Measurements from ENCODE around the gene ZNF568. TPM values are rescaled to one million over a fixed set of nuclear protein-coding genes. Genes with fewer than 3 reads are reported as not detected.

Gene ZNF568
- total and polyA plus RNA-seq, 9 of the 15 experiments (the other 6 are each of a cell fraction or from before 2014, with no cell fraction given): 0.04 to 0.36 (median 0.07) TPM; not detected in 1

DNA sequence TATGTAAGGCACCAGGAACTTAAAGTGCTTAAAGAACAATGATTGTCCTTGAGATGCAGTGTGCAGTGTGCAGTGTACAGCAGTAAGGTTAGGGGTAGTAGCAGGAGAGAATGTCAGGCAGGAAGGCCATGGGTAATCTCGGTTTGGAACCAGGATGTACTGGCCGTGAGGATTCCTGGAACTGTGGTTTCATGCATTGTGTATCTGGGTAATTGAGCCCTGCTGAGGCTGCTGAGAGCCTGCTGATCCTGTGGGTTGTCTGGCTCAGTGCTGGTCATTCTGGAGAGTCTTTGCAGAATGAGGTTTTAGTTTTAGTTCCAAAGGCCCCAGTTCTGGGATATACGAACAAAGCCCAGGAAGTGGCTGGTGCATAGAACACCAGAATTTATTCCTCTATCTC, 71.0 kb downstream of the ZNF568 start:
- peaks cover 3% of the 10 kb centered on the region; the same call in 1 of the 2 replicates for H3K9me3 ChIP-seq (replicated peaks; ENCODE audit: control insufficient read depth, insufficient read depth, low read depth, low read length)
- H2AFZ ChIP-seq (ENCODE audit: low read depth, low read length): no peak overlapping the region
- H4K20me1 ChIP-seq (replicated peaks; ENCODE audit: control insufficient read depth, insufficient read depth, low read length): no peaks in the 10 kb centered on the region
- ATAC-seq (no peak), DNase-seq (ENCODE audit: extremely low read depth in 1 of 4, low spot score in 3 of 4) (no peak), FAIRE-seq (no peak)
- BruUV-seq (replicated peaks): no TSS peak
- intact Hi-C loops (cut with micrococcal nuclease) (no loop called here), in situ Hi-C loops (cut with MboI) (no loop called here)
- no peaks in the 10 kb centered on the region for H3K36me3 ChIP-seq (ENCODE audit: control insufficient read depth, insufficient read depth, low read length)
- no peaks in the 10 kb centered on the region for H3K9me1 ChIP-seq (ENCODE audit: control insufficient read depth, insufficient read depth, low read length)
- no peak overlapping the region for H3K27ac ChIP-seq (ENCODE audit: extremely low read depth, low read depth, low read length)
- H3K27me3 ChIP-seq (ENCODE audit: control insufficient read depth in 2 of 2, insufficient read depth in 2 of 2, low read length in 2 of 2): no peaks in the 10 kb centered on the region
- no peak overlapping the region for H3K4me3 ChIP-seq
- ChIA-PET POLR2A (no interaction called here), CTCF (ENCODE audit: low intra/inter-chr PET ratio) (no interaction called here)
- 0% methylated on average over 3 of the region's 3 CpGs for WGBS (ENCODE audit: insufficient coverage, low coverage, missing lambda C conversion rate)
- no peak overlapping the region for H3K4me2 ChIP-seq (ENCODE audit: insufficient read depth, low read length)
- H3K79me2 ChIP-seq (ENCODE audit: control insufficient read depth, insufficient read depth, low read length): no peaks in the 10 kb centered on the region
- no peak overlapping the region for H3K9ac ChIP-seq (ENCODE audit: insufficient read depth in 1 of 2, low read depth in 2 of 2, low read length in 2 of 2)
- H3K4me1 ChIP-seq (replicated peaks in 1 of 2; ENCODE audit: control insufficient read depth in 2 of 2, insufficient read depth in 2 of 2, low read length in 2 of 2): no peaks in the 10 kb centered on the region
- TF ChIP-seq, protein P1, sequence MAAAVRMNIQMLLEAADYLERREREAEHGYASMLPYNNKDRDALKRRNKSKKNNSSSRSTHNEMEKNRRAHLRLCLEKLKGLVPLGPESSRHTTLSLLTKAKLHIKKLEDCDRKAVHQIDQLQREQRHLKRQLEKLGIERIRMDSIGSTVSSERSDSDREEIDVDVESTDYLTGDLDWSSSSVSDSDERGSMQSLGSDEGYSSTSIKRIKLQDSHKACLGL (CRISPR knock-in tag; IDR thresholded peaks at IDR 0.05; ENCODE audit: borderline replicate concordance, poor library complexity, severe bottlenecking): no peak
- no peak for TF ChIP-seq ZSCAN32 (CRISPR knock-in tag; IDR thresholded peaks at IDR 0.05)
- TF ChIP-seq ETS2 (tag; IDR thresholded peaks at IDR 0.05; ENCODE audit: borderline replicate concordance, poor library complexity, severe bottlenecking): no peak
- no peak for TF ChIP-seq ARID1B (IDR thresholded peaks at IDR 0.05)
- TF ChIP-seq ZNF143 (CRISPR knock-in tag; IDR thresholded peaks at IDR 0.05): no peak
- TF ChIP-seq, protein P2, sequence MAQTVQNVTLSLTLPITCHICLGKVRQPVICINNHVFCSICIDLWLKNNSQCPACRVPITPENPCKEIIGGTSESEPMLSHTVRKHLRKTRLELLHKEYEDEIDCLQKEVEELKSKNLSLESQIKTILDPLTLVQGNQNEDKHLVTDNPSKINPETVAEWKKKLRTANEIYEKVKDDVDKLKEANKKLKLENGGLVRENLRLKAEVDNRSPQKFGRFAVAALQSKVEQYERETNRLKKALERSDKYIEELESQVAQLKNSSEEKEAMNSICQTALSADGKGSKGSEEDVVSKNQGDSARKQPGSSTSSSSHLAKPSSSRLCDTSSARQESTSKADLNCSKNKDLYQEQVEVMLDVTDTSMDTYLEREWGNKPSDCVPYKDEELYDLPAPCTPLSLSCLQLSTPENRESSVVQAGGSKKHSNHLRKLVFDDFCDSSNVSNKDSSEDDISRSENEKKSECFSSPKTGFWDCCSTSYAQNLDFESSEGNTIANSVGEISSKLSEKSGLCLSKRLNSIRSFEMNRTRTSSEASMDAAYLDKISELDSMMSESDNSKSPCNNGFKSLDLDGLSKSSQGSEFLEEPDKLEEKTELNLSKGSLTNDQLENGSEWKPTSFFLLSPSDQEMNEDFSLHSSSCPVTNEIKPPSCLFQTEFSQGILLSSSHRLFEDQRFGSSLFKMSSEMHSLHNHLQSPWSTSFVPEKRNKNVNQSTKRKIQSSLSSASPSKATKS (CRISPR knock-in tag; IDR thresholded peaks at IDR 0.05): no peak
- no peak for TF ChIP-seq DPF2 (IDR thresholded peaks at IDR 0.05)
- no peak for TF ChIP-seq SMAD4 (CRISPR knock-in tag; conservative IDR thresholded peaks at IDR 0.05)
- no peak for TF ChIP-seq HDAC6 (IDR thresholded peaks at IDR 0.05; ENCODE audit: low read depth, low read length)
- no peak for TF ChIP-seq ZZZ3 (IDR thresholded peaks at IDR 0.05)
- no peak for TF ChIP-seq JUND (IDR thresholded peaks at IDR 0.05; ENCODE audit: borderline replicate concordance, low read depth, low read length)
- no peak for TF ChIP-seq JUND (tag; IDR thresholded peaks at IDR 0.05; ENCODE audit: borderline replicate concordance, low read depth, low read length)
- no peak for TF ChIP-seq MCM5 (IDR thresholded peaks at IDR 0.05; ENCODE audit: low read depth)
- no peak for TF ChIP-seq NFYB (IDR thresholded peaks at IDR 0.05; ENCODE audit: extremely low read depth, insufficient read length)
- TF ChIP-seq, protein P3, sequence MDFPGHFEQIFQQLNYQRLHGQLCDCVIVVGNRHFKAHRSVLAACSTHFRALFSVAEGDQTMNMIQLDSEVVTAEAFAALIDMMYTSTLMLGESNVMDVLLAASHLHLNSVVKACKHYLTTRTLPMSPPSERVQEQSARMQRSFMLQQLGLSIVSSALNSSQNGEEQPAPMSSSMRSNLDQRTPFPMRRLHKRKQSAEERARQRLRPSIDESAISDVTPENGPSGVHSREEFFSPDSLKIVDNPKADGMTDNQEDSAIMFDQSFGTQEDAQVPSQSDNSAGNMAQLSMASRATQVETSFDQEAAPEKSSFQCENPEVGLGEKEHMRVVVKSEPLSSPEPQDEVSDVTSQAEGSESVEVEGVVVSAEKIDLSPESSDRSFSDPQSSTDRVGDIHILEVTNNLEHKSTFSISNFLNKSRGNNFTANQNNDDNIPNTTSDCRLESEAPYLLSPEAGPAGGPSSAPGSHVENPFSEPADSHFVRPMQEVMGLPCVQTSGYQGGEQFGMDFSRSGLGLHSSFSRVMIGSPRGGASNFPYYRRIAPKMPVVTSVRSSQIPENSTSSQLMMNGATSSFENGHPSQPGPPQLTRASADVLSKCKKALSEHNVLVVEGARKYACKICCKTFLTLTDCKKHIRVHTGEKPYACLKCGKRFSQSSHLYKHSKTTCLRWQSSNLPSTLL (IDR thresholded peaks at IDR 0.05): no peak
- TF ChIP-seq, protein P4, sequence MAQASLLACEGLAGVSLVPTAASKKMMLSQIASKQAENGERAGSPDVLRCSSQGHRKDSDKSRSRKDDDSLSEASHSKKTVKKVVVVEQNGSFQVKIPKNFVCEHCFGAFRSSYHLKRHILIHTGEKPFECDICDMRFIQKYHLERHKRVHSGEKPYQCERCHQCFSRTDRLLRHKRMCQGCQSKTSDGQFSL (CRISPR knock-in tag; IDR thresholded peaks at IDR 0.05): no peak
- TF ChIP-seq, protein P4 (tag; IDR thresholded peaks at IDR 0.05): no peak

Measured in K562 (cell line).